NT2/D1 (cell line): ENCODE measurements around the gene LRP2BP.

ENCODE experiments used
- SUZ12 ChIP-seq: IDR thresholded peaks from 2 replicates; pipeline ENCODE4 v1.6.1; 2011; ENCODE audit not compliant: insufficient read length, insufficient read depth; ENCODE audit errors: extremely low read depth
- YY1 ChIP-seq: IDR thresholded peaks from 2 replicates; pipeline ENCODE4 v1.6.1; 2011; ENCODE audit not compliant: insufficient read length, insufficient read depth
- ZNF274 ChIP-seq: IDR thresholded peaks from 2 replicates; pipeline ENCODE4 v1.6.1; 2011; ENCODE audit warnings: mild to moderate bottlenecking, low read depth, low read length

- TF ChIP-seq ZNF274 = no peak
- no peak for TF ChIP-seq SUZ12
- TF ChIP-seq YY1 = no peak
Observed at GRCh38 chr4:185363251-185363650, 32.5 kb downstream of the LRP2BP start.
